ES-I3 (cell line): ENCODE measurements around the gene CYP1B1.
"Not testable (repeated sequence)": the region's sequence is repeated elsewhere in the genome, so short reads cannot be mapped to it uniquely, and the experiment has no call there.

ENCODE experiments used
- H3K36me3 ChIP-seq: 2 replicates; pipeline ENCODE4 v1.6.1; 2013; ENCODE audit warnings: mild to moderate bottlenecking, low read length, control low read depth, moderate library complexity; ENCODE audit not compliant: insufficient read depth
- H3K4me1 ChIP-seq: 2 replicates; pipeline ENCODE4 v1.6.1; 2013; ENCODE audit warnings: mild to moderate bottlenecking, control low read depth, low read length; ENCODE audit not compliant: insufficient read depth
- H3K9ac ChIP-seq: 2 replicates; pipeline ENCODE4 v1.6.1; 2013; ENCODE audit warnings: low read depth, mild to moderate bottlenecking, low read length, moderate library complexity
- H3K9me3 ChIP-seq: 2 replicates; pipeline ENCODE4 v1.6.1; 2013; ENCODE audit warnings: mild to moderate bottlenecking, low read length, moderate library complexity; ENCODE audit not compliant: control insufficient read depth, insufficient read depth

Gene CYP1B1

GRCh38 chr2:38092196-38092902 is 16.4 kb upstream of the CYP1B1 start:
- H3K9ac ChIP-seq = no peak overlapping the region
- H3K4me1 ChIP-seq = peaks cover 36% of the 10 kb centered on the region
- H3K36me3 ChIP-seq = no peaks in the 10 kb centered on the region
- no peaks in the 10 kb centered on the region for H3K9me3 ChIP-seq

DNA sequence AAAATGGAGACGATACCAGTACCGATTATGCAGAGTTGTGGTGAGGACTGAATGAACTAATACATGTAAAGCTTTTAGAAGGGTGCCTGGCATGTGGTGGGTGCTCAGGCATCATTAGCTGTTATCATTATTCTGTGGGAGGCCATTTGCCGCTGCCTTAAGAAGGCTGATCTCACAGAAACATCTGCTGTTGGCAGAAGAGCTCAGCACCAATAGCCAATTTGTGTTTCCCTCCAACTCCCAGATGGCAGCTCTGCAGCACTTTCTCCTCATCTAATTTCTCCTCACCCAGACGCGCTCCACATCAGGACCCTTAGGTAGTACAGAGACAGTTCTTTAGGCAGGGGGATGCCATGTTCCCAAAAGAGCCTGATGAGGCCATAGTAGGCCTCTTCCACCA is 15.8 kb upstream of the CYP1B1 start:
- Histone ChIP-seq H3K9ac (no peak overlapping the region), H3K4me1 (peaks cover 38% of the 10 kb centered on the region), H3K9me3 (no peaks in the 10 kb centered on the region), H3K36me3 (no peaks in the 10 kb centered on the region)

GRCh38 chr2:38090928-38091327 is 15.0 kb upstream of the CYP1B1 start:
- Histone ChIP-seq H3K9me3 (no peaks in the 10 kb centered on the region), H3K36me3 (no peaks in the 10 kb centered on the region), H3K4me1 (peaks cover 37% of the 10 kb centered on the region), H3K9ac (no peak overlapping the region)

DNA sequence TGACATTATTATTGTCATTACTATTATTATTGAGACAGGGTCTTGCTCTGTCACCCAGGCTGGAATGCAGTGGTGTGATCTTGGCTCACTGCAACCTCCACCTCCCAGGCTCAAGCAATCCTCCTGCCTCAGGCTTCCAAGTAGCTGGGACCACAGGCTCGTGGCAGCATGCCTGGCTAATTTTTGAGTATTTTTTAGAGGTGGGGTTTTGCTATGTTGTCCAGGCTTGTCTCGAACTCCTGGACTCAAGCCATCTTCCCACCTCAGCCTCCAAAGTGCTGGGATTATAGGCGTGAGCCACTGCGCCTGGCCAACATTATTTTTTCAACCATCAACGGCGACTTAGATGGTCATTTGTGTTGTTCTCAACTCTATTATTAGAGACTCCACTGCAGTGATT is 14.3 kb upstream of the CYP1B1 start:
- H3K4me1 ChIP-seq = peaks cover 30% of the 10 kb centered on the region
- not testable (repeated sequence) for H3K36me3 ChIP-seq, H3K9me3 ChIP-seq, H3K9ac ChIP-seq

GRCh38 chr2:38085998-38086698 is 10.2 kb upstream of the CYP1B1 start:
- H3K36me3 ChIP-seq, H3K9me3 ChIP-seq: not testable (repeated sequence)
- H3K9ac ChIP-seq = peak overlapping the region; percentile 36; the same call in 1 of the 2 replicates
- H3K4me1 ChIP-seq = peaks cover 17% of the 10 kb centered on the region

GRCh38 chr2:38084556-38084955 is 8.6 kb upstream of the CYP1B1 start:
- H3K36me3 ChIP-seq, H3K9me3 ChIP-seq, H3K9ac ChIP-seq: not testable (repeated sequence)
- peaks cover 26% of the 10 kb centered on the region for H3K4me1 ChIP-seq

DNA sequence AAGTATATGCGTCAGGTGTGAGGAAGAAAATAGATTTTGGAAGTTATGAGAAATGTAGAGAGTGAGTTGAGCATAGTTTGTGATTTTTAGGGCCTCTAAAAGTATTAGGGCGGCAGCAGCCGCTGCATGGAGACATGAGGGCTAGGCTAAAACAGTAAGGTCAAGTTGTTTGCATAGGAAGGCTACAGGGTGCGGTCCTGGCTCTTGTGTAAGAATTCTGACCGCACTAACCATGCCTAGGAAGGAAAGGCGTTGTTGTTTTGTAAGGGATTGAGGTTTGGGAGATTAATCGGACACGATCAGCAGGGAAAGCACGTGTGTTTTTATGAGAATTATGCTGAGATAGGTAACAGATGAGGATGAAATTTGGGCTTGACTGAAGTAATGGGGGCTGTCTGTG is 6.8 kb upstream of the CYP1B1 start:
- H3K9me3 ChIP-seq, H3K9ac ChIP-seq, H3K36me3 ChIP-seq: not testable (repeated sequence)
- H3K4me1 ChIP-seq = peaks cover 34% of the 10 kb centered on the region

DNA sequence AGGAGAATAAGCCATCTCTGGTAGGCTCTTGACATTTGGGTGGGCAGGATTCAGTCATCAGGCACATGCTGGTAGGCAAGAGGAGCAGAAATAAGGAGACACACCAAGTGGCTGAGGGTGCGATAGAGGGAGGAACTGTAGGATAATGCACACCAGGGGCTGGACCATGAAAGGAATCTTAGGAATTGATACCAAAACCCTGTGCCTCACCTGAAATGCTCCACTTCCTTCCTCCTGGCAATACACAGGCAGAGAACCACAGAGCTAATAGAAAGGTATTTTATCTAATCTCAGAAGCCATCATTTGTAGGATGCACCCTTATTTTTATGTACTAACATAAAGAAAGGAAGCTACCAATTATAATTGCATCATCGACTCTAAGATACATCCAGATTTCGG is 4.4 kb upstream of the CYP1B1 start:
- Histone ChIP-seq H3K36me3 (no peaks in the 10 kb centered on the region), H3K4me1 (peaks cover 19% of the 10 kb centered on the region), H3K9ac (no peak overlapping the region), H3K9me3 (no peaks in the 10 kb centered on the region)

DNA sequence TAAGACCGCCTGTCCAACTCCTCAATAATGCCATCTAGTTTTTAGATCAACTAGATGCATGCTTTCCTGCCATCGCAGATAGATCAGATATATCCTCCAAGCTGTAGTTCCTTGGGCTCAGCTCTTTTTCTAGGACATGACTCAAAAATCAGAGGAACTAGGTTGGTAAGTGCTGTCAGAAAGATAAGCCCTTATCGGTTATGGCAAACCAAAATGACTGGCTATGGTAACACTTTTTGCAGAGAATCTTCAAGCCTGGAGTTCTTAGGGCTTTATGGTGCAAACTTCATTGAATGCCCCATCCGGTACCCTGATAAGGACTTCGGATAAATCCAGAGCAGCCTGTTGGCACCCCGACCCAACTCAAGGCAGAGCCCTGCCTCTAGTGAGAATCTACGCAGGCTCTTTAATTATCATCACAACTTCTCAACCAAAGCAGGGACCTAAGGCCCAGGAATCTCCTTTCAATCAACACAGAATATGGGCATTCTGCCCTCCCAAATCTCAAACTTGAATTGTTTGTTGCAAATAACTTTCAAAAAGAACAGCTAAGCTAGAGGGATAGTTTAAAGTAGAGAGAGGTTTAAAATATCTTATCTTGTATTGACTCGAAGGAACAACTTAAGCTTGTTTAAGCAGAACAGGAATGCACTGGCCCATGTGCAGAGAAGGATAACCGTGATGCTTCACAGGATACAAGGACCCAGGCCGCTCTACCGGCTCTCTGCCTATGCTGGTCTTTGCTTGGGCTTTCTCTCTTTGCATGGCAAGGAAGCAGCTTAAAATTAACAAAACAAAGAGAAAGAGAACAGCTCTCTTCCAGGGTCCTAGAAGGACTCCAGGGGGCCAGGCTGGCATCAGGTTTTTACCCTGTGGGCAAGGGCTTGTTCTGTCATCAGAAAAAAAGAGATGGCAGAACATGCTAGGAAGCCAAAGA is 3.4 kb upstream of the CYP1B1 start:
- no peak overlapping the region for H3K9ac ChIP-seq
- no peaks in the 10 kb centered on the region for H3K36me3 ChIP-seq
- H3K9me3 ChIP-seq = no peaks in the 10 kb centered on the region
- H3K4me1 ChIP-seq = peaks cover 19% of the 10 kb centered on the region

DNA sequence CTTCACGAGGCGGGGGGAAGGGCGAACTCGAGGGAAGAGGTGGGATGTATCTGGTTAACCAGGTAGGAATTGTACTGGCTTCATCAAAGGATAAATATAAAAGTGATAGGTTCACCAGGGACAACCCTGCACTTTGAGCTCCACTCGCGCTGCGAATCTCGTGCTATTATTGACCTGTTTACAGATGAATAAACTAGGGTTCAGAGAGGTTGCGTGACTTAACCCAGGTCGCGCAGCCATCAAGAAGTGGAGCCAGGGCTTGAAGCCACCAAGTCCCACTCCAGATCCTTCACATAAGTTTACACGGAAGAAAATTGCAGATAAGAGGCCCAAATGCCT is 1.4 kb upstream of the CYP1B1 start:
- H3K9ac ChIP-seq = peak overlapping the region; percentile 61
- H3K9me3 ChIP-seq = no peaks in the 10 kb centered on the region
- H3K36me3 ChIP-seq = no peaks in the 10 kb centered on the region
- peaks cover 25% of the 10 kb centered on the region for H3K4me1 ChIP-seq

GRCh38 chr2:38076710-38077430 is 919 bp upstream of the CYP1B1 start:
- H3K9ac ChIP-seq = peak overlapping the region; percentile 62
- peaks cover 25% of the 10 kb centered on the region for H3K4me1 ChIP-seq
- no peaks in the 10 kb centered on the region for H3K9me3 ChIP-seq
- H3K36me3 ChIP-seq = no peaks in the 10 kb centered on the region

- Histone ChIP-seq H3K9ac (peak overlapping the region; percentile 62), H3K4me1 (peaks cover 25% of the 10 kb centered on the region), H3K36me3 (no peaks in the 10 kb centered on the region), H3K9me3 (no peaks in the 10 kb centered on the region)
Measured at GRCh38 chr2:38076152-38076709, 280 bp upstream of the CYP1B1 start.

GRCh38 chr2:38074764-38075506 is 1.0 kb downstream of the CYP1B1 start:
- Histone ChIP-seq H3K36me3 (no peaks in the 10 kb centered on the region), H3K9me3 (no peaks in the 10 kb centered on the region), H3K4me1 (peaks cover 17% of the 10 kb centered on the region), H3K9ac (peak overlapping the region; percentile 62)
